Muscle layer of colon (tissue), 2 donors: ENCODE measurements around the gene MAFG.

Experiments used
- H3K27ac ChIP-seq: one replicate; pipeline ENCODE4 v1.7.0; 2013; ENCODE audit warnings: low read depth, mild to moderate bottlenecking, low read length, moderate library complexity
- H3K27me3 ChIP-seq, 2 donors: one replicate each; pipeline ENCODE4 v1.7.0; 2013; ENCODE audit warnings: low read length in 2 of 2, mild to moderate bottlenecking in 2 of 2; ENCODE audit not compliant: insufficient read depth in 2 of 2, control insufficient read depth in 1 of 2
- H3K36me3 ChIP-seq: one replicate; pipeline ENCODE4 v1.7.0; 2013; ENCODE audit warnings: mild to moderate bottlenecking, low read length; ENCODE audit not compliant: insufficient read depth
- H3K4me1 ChIP-seq: one replicate; pipeline ENCODE4 v1.7.0; 2013; ENCODE audit warnings: mild to moderate bottlenecking, low read length; ENCODE audit not compliant: insufficient read depth
- H3K4me3 ChIP-seq, 2 donors: one replicate each; pipeline ENCODE4 v1.7.0; 2013; ENCODE audit warnings: low read length in 2 of 2, low read depth in 1 of 2, mild to moderate bottlenecking in 1 of 2, moderate library complexity in 1 of 2
- H3K9ac ChIP-seq: one replicate; pipeline ENCODE4 v1.7.0; 2013; ENCODE audit warnings: low read length
- H3K9me3 ChIP-seq: one replicate; pipeline ENCODE4 v1.7.0; 2013; ENCODE audit warnings: mild to moderate bottlenecking, low read length
- donor health status: abdominal sarcoma.
- donor health status: Adenocarcinoma of cecum.

Gene MAFG

GRCh38 chr17:81888105-81888987 lies 39.2 kb downstream of the MAFG start:
- H3K9ac ChIP-seq, result no peak overlapping the region
- no peaks in the 10 kb centered on the region for H3K9me3 ChIP-seq
- H3K4me1 ChIP-seq, result peaks cover 20% of the 10 kb centered on the region
- H3K4me3 ChIP-seq, result no peak overlapping the region
- no peak overlapping the region for H3K27ac ChIP-seq
- no peaks in the 10 kb centered on the region for H3K27me3 ChIP-seq
- H3K36me3 ChIP-seq, result peaks cover 46% of the 10 kb centered on the region

- no peak overlapping the region for H3K9ac ChIP-seq
- peaks cover 14% of the 10 kb centered on the region for H3K4me1 ChIP-seq
- H3K9me3 ChIP-seq, result no peaks in the 10 kb centered on the region
- H3K27ac ChIP-seq, result no peak overlapping the region
- no peak overlapping the region for H3K4me3 ChIP-seq
- H3K36me3 ChIP-seq, result peaks cover 46% of the 10 kb centered on the region
- no peaks in the 10 kb centered on the region for H3K27me3 ChIP-seq
These were observed 41.5 kb downstream of the MAFG start for GRCh38 chr17:81885869-81886548.

- H3K4me3 ChIP-seq, result no peak overlapping the region
- peaks cover 46% of the 10 kb centered on the region for H3K36me3 ChIP-seq
- H3K27me3 ChIP-seq, result no peaks in the 10 kb centered on the region
- H3K9ac ChIP-seq, result no peak overlapping the region
- H3K4me1 ChIP-seq, result peaks cover 10% of the 10 kb centered on the region
- H3K9me3 ChIP-seq, result no peaks in the 10 kb centered on the region
- H3K27ac ChIP-seq, result no peak overlapping the region
These were observed 42.1 kb downstream of the MAFG start for GRCh38 chr17:81885454-81885853.

- Histone ChIP-seq H3K36me3 (peaks cover 44% of the 10 kb centered on the region), H3K9me3 (no peaks in the 10 kb centered on the region), H3K27me3 (no peaks in the 10 kb centered on the region), H3K27ac (no peak overlapping the region), H3K4me1 (peaks cover 5% of the 10 kb centered on the region), H3K4me3 (no peak overlapping the region), H3K9ac (no peak overlapping the region)
These were observed 42.6 kb downstream of the MAFG start for GRCh38 chr17:81884968-81885367.

- no peak overlapping the region for H3K9ac ChIP-seq
- peaks cover under 1% of the 10 kb centered on the region for H3K4me1 ChIP-seq
- no peaks in the 10 kb centered on the region for H3K27me3 ChIP-seq
- no peak overlapping the region for H3K4me3 ChIP-seq
- H3K36me3 ChIP-seq, result peaks cover 44% of the 10 kb centered on the region
- H3K27ac ChIP-seq, result no peak overlapping the region
- H3K9me3 ChIP-seq, result no peaks in the 10 kb centered on the region
These were observed 43.0 kb downstream of the MAFG start for GRCh38 chr17:81884520-81884919.

- Histone ChIP-seq H3K27me3 (no peaks in the 10 kb centered on the region), H3K4me1 (no peaks in the 10 kb centered on the region), H3K27ac (no peak overlapping the region), H3K36me3 (peaks cover 19% of the 10 kb centered on the region), H3K9me3 (no peaks in the 10 kb centered on the region), H3K4me3 (no peak overlapping the region), H3K9ac (no peak overlapping the region)
These were observed 48.4 kb downstream of the MAFG start for GRCh38 chr17:81879121-81879520.

- no peak overlapping the region for H3K9ac ChIP-seq
- no peak overlapping the region for H3K4me3 ChIP-seq
- no peak overlapping the region for H3K27ac ChIP-seq
- H3K4me1 ChIP-seq, result no peaks in the 10 kb centered on the region
- H3K9me3 ChIP-seq, result no peaks in the 10 kb centered on the region
- peaks cover 19% of the 10 kb centered on the region for H3K36me3 ChIP-seq
- H3K27me3 ChIP-seq, result no peaks in the 10 kb centered on the region
These were observed 49.2 kb downstream of the MAFG start for GRCh38 chr17:81878294-81878693.

- Histone ChIP-seq H3K4me1 (peaks cover 5% of the 10 kb centered on the region), H3K27ac (no peak overlapping the region), H3K36me3 (peaks cover 19% of the 10 kb centered on the region), H3K9me3 (no peaks in the 10 kb centered on the region), H3K4me3 (no peak overlapping the region), H3K27me3 (no peaks in the 10 kb centered on the region), H3K9ac (no peak overlapping the region)
These were observed 50.0 kb downstream of the MAFG start for GRCh38 chr17:81877569-81877968.

GRCh38 chr17:81871387-81872230 lies 55.9 kb downstream of the MAFG start:
- Histone ChIP-seq H3K9me3 (no peaks in the 10 kb centered on the region), H3K27ac (peak overlapping the region; percentile 100), H3K9ac (peak overlapping the region; percentile 68), H3K4me1 (peaks cover 30% of the 10 kb centered on the region), H3K27me3 (no peaks in the 10 kb centered on the region), H3K4me3 (peak overlapping the region; percentile 91), H3K36me3 (peaks cover 14% of the 10 kb centered on the region)

GRCh38 chr17:81870981-81871386 lies 56.6 kb downstream of the MAFG start, which contains the start of gene ARHGDIA:
Gene ARHGDIA, minus strand, starts transcription at chr17:81871337. Its CDS starts 1,407 bp downstream, at chr17:81869930.
- Histone ChIP-seq H3K27ac (peak within 1 kb of the TSS; percentile 100), H3K36me3 (peaks cover 14% of the 10 kb centered on the region), H3K27me3 (no peaks in the 10 kb centered on the region), H3K9ac (peak within 1 kb of the TSS; percentile 94), H3K9me3 (no peaks in the 10 kb centered on the region), H3K4me3 (peak within 1 kb of the TSS; percentile 91), H3K4me1 (peaks cover 30% of the 10 kb centered on the region)
